GM21381 (cell line): Measurements from ENCODE around the gene RYR2.

Source experiments
- ATAC-seq: cut with Tn5 transposase; IDR thresholded peaks from one replicate; pipeline ENCODE4 v1.9.1; 2021; ENCODE audit warnings: mild to moderate bottlenecking, moderate library complexity; ENCODE audit not compliant: unreplicated experiment

The RYR2 gene

DNA sequence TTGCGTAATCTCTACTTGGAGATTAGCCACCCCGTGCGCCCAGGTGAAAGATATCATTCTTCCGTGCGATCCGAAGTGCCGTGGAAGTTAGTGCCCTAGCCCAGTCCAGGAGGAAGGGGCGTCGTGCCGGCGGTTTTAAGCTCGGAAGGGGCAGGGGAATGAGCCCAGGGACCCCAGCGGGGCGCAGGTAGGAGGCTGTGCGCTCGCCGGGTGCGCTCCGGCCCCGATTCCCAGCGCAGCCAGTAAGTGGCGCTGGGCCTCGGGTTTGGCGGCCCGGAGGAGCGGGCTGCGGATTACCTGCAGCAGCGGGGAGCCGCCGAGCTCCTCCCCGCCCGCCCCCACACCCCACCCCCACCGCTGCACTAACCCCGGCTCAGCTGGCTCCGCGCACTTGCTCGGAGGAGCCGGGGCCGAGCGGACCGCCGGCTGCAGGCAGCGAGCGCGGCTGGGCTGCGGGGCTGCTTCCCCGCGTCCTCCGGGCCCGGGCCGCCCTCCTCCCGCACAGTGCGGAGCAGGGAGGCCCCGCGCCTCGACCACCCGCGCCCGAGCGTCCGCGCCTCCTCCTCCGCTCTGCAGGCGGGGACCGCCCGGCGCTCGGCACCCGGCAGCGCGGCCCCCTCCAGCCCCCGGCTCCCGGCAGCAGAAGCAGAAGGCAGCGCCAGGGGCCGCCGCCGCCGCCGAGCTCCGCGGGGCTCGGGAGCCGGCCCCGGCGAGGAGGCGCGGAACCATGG, at the start of gene RYR2:
RYR2 (plus strand) TSS at position 390 of the 731 bp plus-strand sequence; CDS start at position 728, 338 bp downstream.
- ATAC-seq = no peak

DNA sequence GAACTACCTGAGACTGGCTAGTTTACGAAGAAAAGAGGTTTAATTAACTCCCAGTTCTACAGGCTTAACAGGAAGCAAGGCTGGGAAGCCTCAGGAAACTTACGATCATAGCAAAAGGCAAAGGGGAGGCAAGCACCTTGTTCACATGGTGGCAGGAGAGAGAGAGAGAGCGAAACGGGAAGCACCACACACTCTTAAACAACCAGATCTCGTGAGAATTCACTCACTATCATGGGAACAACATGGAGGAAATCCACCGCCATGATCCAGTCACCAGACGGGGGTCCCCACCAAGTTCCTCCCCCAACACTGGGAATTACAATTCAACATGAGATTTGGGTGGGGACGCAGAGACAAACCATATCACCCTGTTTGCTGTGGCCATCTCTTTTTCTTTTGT, 49.5 kb upstream of the RYR2 start:
- no peak for ATAC-seq

DNA sequence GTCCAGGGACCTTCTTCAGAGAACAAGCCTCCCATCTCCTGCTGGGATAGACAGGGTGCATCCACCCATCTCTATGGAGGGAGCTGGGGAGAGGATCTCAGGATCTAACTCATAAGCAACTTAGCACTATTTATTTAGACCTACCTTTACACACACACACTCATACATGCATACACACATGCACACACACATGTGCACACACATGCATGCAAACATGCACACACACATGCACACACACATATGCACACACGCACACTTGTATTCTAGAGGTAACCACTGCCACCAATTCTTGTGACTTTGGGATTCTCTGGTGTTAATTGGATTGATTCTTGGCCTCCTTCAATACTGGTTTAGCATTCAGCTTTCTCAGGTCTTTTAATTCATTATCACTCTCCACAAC, 47.5 kb upstream of the RYR2 start:
- no peak for ATAC-seq

DNA sequence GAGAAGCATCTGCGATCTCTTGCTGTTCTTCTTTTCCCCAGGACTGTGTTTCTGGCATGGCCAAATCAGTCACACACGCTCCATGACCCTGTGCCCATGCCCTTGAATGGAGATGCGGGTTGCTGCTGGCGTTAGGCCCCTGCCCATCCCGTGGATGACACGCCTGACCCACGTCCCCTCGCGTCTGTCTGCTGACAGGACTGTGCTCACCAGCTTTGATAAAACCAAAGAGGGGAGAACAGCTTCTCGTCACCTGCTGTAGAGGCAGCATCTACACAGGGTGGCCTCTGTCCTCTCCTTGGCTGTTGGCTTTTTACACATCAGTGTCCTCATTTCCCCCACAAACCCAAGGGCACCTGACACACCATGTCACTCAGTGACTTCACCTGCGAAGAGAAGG, 44.6 kb upstream of the RYR2 start:
- no peak for ATAC-seq

DNA sequence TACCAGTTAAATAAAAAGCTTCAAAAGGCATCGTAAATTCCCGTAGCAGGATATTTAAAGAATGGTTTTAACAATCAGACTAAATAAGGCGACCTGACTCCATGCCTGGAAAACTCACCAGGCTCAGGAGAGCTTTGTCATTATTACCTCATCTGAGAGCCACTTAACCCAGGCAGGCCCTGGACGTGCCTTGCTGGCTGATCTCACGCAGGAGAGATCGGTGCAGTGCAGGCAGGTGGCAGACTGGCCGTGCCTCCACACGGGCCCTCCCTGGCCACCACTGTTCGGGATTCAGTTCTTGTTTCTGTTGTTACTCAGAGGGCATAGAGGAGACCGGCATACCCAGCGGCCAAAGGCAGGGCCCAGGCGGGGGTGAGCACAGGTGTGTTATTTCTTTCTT, 44.1 kb upstream of the RYR2 start:
- ATAC-seq = no peak

DNA sequence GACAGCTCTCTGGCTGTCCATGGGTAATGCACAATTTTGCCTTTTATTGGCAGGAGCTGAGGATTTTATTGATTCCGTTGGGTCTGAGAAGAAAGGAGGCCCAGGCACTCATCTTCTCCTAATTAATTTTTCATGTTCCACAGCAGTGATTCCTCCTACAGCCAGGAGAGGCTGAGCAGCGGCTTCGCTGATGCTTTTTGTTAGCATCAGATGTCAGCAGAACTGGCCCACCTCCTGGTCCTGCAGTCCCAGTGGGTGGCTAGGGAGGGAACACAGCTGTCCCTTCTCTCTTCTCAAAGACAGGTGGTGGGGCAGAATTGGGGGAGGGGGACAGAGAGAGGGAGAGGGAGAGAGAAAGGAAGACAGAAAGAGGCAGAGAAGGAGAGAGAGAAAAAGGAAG, 43.4 kb upstream of the RYR2 start:
- ATAC-seq = no peak

DNA sequence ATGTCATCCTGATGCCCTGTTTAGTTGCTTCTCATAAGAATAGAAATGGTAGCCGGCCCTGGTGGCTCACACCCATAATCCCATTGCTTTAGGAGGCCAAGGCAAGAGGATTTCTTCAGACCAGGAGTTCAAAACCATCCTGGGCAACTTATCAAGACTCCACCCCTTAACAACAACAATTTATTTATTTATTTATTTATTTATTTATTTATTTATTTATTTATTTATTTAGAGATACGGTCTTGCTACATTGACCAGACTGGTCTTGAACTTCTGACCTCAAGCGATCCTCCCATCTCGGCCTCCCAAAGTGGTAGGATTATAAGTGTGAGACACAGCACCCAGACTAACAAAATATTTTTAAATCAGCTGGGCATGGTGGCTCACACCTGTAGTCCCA, 41.8 kb upstream of the RYR2 start:
- ATAC-seq = no peak

DNA sequence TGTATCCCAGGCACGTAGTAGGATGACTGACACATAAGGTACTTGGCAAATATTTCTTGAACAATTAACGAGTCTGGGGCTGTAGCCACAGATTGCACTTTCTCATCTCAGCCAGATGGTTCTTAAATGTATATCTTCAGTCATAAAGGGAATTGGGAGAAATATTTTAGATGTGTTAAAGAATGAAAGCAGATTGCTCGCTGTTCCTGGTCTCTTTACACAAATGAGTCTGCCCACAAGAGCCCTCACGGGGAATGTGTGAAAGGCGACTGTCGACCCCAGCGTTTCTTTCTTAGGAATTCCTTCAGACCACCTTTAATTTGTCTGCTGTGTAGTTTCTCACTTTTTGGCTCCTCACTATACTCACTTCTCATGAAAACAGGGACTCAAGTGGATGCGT, 38.5 kb upstream of the RYR2 start:
- no peak for ATAC-seq

DNA sequence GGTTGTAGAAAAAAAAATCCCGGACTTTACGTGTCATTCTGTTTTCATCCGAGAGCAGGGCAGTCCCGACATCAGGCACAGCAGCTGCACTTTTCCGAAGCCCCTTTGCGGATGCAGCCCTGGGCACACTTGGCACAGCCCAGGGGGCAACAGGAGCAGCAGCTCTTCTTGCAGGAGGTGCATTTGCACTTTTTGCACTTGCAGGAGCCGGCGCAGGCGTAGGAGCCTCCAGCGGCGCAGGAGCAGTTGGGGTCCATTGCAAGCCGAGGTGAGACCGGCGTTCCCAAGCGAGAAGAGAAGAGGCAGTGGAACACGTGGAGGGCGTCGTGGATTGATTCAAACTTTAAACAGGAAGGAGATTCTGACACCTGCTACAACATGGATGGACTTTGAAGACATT, 37.9 kb upstream of the RYR2 start, which contains the start of gene MT1HL1:
MT1HL1 (minus strand) TSS at position 326 of the 400 bp plus-strand sequence; CDS start at position 257, 69 bp downstream.
- ATAC-seq = no peak

DNA sequence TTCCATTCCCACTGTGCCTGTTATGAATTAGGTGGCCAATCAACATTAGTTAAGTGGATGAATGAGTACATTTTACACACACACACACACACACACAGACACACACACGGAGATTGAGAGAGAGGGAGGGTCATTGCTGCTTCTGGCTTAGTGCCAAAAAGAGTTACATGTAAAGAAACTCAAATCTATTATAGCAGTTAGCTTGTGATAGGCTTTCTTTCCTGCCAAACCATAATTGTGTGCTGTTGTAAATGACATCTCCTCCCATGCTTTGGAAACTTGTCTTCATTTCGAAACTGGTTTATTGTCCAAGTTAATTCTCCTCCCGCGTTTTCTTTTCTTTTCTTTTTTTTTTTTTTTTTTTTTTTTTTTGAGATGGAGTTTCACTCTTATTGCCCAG, 36.3 kb upstream of the RYR2 start:
- no peak for ATAC-seq

DNA sequence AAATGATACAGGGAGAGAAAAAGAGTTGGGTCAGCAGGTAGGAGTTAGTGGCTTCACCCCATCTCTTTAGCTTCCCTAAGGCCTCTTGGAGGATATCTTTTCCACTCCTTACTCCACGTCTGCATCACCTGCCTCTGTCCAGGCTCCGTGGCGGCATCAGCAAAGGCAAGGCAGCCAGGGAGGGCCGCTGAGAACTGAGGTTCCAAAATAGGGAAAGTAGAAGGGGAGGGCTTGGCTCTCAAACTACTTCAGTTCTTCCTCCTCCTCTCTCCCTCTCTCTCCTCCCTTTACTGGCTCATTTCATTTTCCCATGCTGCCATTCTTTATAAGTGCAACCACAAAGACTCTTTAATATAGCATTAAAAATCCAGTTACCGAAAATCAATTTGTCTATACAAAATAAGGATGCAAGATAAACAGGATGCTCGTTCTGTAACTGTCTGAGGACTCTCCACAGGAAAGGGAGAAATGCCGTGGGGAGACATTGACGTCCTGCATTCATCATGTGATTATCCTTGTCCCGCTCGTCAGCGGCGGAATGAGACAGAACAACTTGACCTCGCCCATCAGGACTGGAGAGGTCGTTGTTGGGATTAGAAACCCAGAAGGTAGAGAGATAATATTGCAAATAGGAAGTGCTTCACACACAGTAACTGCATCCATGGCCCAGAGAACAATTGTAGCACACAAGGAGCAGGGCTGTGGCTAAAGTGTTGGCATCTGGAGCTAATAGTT, 34.7 kb upstream of the RYR2 start:
- ATAC-seq = no peak

DNA sequence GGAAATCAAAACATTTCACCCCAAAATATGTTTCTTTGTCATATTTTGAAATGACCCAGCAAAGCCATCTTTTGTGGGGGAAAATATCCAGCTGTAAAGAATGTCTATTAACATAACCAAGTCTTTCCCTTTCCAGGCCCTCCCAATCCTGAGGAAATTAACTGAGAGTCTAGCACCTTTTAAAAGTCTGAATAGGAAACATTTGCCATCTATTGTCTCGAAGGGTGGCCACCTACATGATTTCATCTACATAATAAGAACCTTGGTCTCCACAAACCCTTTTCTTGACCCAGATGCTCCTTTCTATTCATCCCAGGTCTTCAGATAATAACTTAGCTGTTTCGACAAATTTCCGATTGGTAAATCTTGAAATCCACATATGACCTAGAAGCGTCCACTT, 32.4 kb upstream of the RYR2 start:
- ATAC-seq = no peak

DNA sequence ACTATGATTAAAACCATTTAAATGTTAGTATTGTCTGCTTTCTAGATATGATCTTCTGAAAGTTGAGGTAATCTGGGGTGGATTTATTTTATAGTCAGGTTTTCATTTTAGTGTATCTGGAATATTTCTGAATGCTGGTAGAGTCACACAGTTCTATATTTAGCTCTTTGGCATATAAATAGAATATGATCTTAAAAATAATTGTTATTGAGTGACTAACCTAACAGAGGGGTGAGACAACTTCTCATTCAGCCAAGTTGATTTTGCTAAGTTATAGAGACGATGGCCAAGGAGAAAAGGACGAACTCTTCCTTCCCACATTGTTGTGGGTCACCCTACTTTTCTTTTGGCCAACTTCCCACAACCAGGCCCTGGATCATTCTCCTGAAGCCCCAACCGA, 30.6 kb upstream of the RYR2 start:
- no peak for ATAC-seq

DNA sequence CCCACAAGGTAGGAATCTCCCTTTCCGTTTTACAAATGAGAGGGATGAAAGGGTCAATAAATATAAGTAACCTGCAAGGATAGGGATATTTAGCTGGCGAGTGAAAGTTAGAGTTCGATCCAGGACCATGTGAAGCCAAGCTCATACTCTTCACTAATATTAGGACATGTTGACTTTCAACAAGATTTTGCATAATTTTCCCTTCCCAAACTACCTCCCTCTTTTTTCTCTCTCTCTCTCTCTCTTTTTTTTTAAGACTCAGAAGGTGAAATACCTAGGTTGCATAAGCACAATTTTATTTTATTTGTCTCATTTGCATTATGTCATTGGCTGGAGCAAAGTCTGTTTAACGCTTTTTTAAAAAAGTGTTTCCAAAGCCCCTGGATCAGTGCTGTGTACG, 29.6 kb upstream of the RYR2 start:
- ATAC-seq = no peak

DNA sequence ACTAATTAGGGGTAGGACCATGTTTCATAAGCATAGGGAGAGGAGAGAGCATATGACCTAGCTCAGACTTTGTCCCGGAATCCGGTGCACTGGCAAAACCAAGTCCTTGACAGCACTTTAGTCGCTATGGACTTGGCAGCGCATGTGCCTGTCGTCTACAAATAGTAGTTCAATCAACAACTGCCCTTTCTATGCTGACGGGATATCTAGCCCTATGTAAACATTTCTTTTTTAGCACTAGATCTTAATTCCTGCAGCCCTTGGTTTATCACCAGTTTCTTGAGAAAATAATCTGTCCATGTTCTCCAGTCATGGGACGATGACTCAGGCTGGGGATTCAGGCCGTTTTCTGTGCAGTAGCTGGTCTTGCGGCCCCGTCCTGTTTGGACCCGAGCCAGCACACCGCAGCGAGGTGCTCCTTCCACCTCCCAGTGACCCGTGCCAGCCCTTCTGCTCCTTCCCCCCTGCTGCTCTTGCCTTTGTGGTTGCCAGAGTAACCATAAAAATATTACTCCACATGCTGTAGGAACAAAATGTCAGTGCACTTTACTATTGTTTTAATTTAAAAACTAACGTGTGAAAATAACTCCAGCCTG, 29.1 kb upstream of the RYR2 start:
- no peak for ATAC-seq

DNA sequence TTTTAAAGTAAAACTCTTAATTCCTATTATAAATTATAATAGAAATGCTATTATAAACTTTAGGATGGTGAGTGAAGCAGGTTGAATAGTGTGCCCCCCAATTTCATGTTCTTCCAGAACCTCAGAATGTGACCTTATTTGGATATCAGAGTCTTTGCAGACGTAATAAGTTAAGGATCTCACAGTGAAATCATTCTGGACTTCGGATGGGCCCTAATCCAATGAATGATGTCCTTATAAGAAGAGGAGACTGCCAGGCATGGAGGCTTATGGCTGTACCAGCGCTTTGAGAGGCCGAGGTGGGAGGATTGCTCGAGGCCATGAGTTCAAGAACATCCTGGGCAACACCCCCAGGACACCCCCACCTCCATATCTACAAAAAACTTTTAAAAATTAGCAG, 28.4 kb upstream of the RYR2 start:
- no peak for ATAC-seq

DNA sequence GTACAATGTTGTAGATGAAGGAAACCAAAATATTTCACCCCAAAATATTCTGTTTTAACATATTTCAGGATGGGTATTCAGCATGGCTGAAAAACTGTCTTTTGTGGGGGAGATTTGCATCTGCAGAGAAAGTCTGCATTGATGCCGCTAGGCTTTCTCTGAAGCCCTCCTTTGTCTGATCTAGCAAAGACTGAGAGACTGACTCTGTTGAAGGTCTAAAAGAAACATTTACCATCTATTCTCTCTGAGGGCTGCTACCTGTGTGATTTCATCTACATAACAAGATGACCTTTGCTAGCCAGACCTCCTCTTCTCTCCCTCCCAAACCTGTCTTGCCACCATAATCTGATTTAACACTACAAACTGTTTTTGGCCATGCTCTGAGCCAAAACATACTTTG, 25.4 kb upstream of the RYR2 start:
- no peak for ATAC-seq

DNA sequence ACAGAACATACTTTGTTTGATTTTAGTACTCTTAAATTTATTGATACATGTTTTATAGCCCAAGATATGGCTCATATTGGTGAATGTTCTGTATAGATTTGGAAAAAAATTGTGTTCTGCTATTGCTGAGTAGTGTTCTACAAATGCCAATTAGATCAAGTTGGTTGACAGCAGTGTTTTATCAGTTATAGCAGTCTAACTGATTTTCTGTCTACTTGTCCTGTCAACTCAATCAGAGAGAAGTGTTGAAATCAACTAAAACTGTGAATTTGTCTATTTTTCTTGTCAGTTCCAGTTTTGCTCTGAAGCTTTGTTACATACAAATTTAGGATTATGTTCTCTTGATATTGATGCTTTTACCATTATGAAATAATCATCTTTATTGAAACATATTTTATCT, 23.1 kb upstream of the RYR2 start:
- ATAC-seq = no peak

DNA sequence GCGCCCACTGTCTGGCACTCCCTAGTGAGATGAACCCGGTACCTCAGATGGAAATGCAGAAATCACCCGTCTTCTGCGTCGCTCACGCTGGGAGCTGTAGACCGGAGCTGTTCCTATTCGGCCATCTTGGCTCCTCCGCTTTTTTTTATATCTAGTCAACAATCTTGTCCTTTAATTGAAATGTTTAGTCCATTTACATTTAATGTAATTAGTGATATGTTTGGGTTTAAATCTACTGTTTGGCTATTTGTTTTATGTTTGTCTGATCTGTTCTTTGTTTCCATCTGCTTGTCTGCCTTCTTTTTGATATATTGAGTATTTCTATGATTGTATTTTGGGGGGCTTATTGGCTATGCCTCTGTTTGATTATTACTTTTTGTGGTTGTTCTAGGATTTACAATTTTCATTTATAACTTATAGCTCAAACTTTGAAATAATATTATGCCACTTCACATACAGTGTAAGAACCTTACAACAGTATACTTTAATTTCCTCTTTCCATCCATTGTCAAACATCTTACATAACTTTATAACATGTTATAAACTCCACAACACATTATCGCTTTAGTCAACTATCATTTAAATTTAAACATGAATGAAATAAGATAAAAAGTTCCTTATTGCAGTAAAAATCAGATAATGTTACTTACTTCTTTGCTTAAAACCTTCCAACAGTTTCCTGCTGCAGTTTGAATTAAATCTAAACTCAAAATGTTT, 16.5 kb upstream of the RYR2 start:
- ATAC-seq = no peak

DNA sequence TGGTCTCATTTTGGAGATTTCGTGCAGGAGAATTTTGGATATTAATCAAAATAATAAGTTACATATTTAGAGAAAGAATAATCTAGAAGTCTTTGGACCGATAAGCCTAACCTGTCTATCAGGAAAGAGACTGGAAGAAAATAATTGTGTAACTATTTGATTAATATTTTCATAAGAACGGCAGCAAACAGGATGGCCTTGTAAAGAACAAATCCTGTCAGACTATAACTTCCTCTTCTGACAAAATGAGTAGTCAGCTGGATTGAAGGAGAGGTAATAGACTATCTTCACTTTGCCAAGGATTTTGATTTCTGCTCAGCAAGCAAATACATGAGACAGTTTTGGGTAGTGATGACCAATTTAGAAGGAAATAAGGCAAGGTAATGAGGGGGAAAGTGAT, 12.7 kb upstream of the RYR2 start:
- ATAC-seq = no peak

DNA sequence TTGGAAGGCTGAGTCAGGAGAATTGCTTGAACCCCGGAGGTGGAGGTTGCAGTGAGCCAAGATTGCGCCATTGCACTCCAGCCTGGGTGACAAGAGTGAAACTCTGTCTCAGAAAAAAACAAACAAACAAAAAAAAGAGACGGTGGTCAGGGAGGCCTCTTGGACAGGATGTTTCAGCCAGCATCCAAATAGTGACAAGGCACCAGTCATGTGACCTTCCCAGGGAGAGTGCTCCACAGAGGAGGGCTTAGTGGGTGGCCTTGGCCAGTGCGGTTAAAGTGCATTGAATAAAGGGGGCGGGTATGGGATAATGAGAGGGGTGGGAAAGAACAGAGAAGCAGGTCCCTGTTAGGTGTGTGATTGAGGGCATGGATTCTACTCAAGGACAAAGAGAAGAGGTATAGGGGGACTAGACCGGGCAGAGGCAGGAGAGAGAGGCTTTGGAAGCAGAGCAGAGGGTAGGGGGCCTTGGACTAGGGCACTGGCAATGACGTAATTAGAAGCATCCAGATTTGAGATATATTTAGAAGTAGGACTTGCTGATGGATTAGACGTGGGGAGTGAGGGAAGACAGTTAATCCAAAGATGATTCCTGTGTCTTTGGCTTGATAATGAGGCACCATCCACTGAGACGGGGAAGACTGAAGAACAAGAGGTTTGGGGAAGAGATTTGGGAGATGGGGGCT, 12.0 kb upstream of the RYR2 start:
- ATAC-seq = no peak
